ENCODE results near the gene OR4X1. TPM values are rescaled to one million over a fixed set of nuclear protein-coding genes. Genes with fewer than 3 reads are reported as not detected.

Gene OR4X1
- total and polyA plus RNA-seq, 2 of the 8 experiments (the other 6 are each of a cell fraction or from before 2014, with no cell fraction given), result not detected

DNA sequence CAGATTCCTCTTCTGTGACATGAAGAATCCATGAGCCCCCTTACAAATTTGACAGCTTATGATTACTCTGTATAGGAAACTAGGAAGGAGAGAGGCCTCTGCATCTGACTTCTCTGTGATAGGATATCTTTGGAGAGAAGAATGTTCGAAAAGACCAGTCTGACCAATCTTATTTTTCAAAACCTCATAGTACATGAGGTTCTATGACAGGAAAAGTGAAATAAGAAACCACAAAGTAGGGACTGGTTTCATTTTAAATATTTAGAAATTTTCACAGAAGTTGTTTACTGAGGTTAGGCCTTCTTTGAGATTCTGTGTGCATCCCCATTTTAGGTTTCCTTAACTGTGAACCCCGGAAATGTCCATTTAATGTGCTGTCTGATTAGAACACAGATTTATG, 2.1 kb upstream of the OR4X1 start:
- Histone ChIP-seq H4K5ac (ENCODE audit: insufficient read length, low read depth, low read length) (no peak overlapping the region), H3K27me3 (replicated peaks in 1 of 4; ENCODE audit: control insufficient read depth in 3 of 4, extremely low read depth in 1 of 4, insufficient read depth in 3 of 4, low read length in 3 of 4) (no peaks in the 10 kb centered on the region), H3K4me3 (ENCODE audit: extremely low read depth in 1 of 4, insufficient read depth in 2 of 4, low read depth in 3 of 4, low read length in 4 of 4) (no peak overlapping the region), H3K23ac (ENCODE audit: insufficient read length) (no peak overlapping the region), H3K14ac (ENCODE audit: insufficient read length) (no peak overlapping the region), H3K9me3 (ENCODE audit: insufficient read depth in 2 of 2, low read depth in 1 of 2, low read length in 1 of 2) (peaks cover 60 to 66% of the 10 kb centered on the region in 2 experiments), H3K79me2 (ENCODE audit: control insufficient read depth in 1 of 2, insufficient read depth in 2 of 2, low read length in 2 of 2) (no peaks in the 10 kb centered on the region), H2AK5ac (ENCODE audit: low read depth, low read length) (no peak overlapping the region), H4K91ac (replicated peaks; ENCODE audit: insufficient read length, low read length) (no peak overlapping the region), H2BK5ac (ENCODE audit: low read depth, low read length) (no peak overlapping the region), H2BK20ac (ENCODE audit: low read length) (no peak overlapping the region), H2BK12ac (ENCODE audit: low read depth, low read length) (no peak overlapping the region), H3K56ac (replicated peaks; ENCODE audit: insufficient read length, low read depth, low read length) (no peak overlapping the region), H3K36me3 (ENCODE audit: control insufficient read depth in 2 of 4, insufficient read depth in 4 of 4, low read length in 3 of 4) (no peaks in the 10 kb centered on the region), H3K4ac (replicated peaks; ENCODE audit: insufficient read length, low read depth, low read length) (no peak overlapping the region), H3K4me1 (replicated peaks in 1 of 4; ENCODE audit: control insufficient read depth in 3 of 4, insufficient read depth in 4 of 4, low read length in 3 of 4) (no peaks in the 10 kb centered on the region), H2AFZ (ENCODE audit: low read length) (no peak overlapping the region), H3K18ac (ENCODE audit: extremely low read depth, low read length) (no peak overlapping the region), H2BK120ac (replicated peaks; ENCODE audit: low read depth, low read length) (no peak overlapping the region), H4K8ac (ENCODE audit: extremely low read depth, insufficient read depth, low read length) (no peak overlapping the region), H3K23me2 (ENCODE audit: low read depth, low read length) (no peaks in the 10 kb centered on the region; the same call in 1 of the 2 replicates), H3K79me1 (ENCODE audit: low read depth, low read length) (no peaks in the 10 kb centered on the region), H3K9ac (replicated peaks in 1 of 4; ENCODE audit: extremely low read depth in 1 of 4, low read depth in 3 of 4, low read length in 3 of 4) (no peak overlapping the region), H4K20me1 (replicated peaks in 1 of 2; ENCODE audit: control insufficient read depth in 1 of 2, insufficient read depth in 2 of 2, low read length in 2 of 2) (no peaks in the 10 kb centered on the region), H3K27ac (ENCODE audit: low read depth, low read length) (no peak overlapping the region), H3K4me2 (ENCODE audit: insufficient read depth in 1 of 2, low read depth in 2 of 2, low read length in 2 of 2) (no peak overlapping the region), H2BK15ac (ENCODE audit: low read length) (no peak overlapping the region)
- WGBS, 2 experiments (ENCODE audit: extremely low coverage in 1 of 2, insufficient coverage in 1 of 2, insufficient read length in 1 of 2, insufficient replicate concordance in 2 of 2, low coverage in 1 of 2, low lambda C conversion rate in 2 of 2, missing lambda C conversion rate in 1 of 2), result 88% methylated on average over 2 of the region's 2 CpGs; no CpG with 5 or more reads in 1 of the 2 experiments
- ChIA-PET CTCF (ENCODE audit: partially characterized antibody) (interaction anchor here (0.6 kb wide), 1 partner anchor 306 kb away, joined by 3 read pairs; no protein-coding TSS in a partner anchor), POLR2A (ENCODE audit: partially characterized antibody) (no interaction called here)
- FAIRE-seq, result no peak
- no peak for DNase-seq (ENCODE audit: low read depth in 1 of 2, low spot score in 2 of 2)
- TF ChIP-seq, protein P1, sequence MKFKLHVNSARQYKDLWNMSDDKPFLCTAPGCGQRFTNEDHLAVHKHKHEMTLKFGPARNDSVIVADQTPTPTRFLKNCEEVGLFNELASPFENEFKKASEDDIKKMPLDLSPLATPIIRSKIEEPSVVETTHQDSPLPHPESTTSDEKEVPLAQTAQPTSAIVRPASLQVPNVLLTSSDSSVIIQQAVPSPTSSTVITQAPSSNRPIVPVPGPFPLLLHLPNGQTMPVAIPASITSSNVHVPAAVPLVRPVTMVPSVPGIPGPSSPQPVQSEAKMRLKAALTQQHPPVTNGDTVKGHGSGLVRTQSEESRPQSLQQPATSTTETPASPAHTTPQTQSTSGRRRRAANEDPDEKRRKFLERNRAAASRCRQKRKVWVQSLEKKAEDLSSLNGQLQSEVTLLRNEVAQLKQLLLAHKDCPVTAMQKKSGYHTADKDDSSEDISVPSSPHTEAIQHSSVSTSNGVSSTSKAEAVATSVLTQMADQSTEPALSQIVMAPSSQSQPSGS (IDR thresholded peaks at IDR 0.05; ENCODE audit: low read length), result no peak
- TF ChIP-seq SIX5 (IDR thresholded peaks at IDR 0.05; ENCODE audit: low read depth, low read length) (no peak), SP1 (IDR thresholded peaks at IDR 0.05; ENCODE audit: low read depth, low read length) (no peak)
- TF ChIP-seq, protein P2, sequence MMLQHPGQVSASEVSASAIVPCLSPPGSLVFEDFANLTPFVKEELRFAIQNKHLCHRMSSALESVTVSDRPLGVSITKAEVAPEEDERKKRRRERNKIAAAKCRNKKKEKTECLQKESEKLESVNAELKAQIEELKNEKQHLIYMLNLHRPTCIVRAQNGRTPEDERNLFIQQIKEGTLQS (IDR thresholded peaks at IDR 0.05; ENCODE audit: insufficient read depth, low read depth, low read length), result no peak
